Measurements from ENCODE around the gene UNC13C.
"Not testable (repeated sequence)": the region's sequence is repeated elsewhere in the genome, so short reads cannot be mapped to it uniquely, and the experiment has no call there.

Gene UNC13C

GRCh38 chr15:54307926-54308325, 329.7 kb downstream of the UNC13C start:
- no peak for FAIRE-seq

DNA sequence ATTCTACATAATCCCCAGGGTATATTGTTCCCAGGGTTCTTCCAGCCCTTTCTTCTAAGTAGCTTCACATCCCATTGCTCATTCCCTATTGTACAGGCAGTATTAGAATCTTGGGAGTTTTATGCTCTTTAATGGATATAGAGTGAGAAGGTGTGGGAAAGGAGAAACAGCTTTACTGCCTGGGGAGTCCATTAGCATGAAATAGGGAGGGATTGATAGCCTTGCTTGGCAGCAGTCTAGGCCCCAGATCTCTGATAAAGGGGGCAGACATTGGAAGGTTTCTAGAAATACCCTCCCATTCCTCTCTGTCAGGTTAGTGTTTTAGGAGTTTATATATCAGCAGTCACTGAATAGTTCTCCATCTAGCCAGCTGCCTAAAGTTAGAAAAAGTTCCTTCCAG, 334.3 kb downstream of the UNC13C start:
- FAIRE-seq: no peak

DNA sequence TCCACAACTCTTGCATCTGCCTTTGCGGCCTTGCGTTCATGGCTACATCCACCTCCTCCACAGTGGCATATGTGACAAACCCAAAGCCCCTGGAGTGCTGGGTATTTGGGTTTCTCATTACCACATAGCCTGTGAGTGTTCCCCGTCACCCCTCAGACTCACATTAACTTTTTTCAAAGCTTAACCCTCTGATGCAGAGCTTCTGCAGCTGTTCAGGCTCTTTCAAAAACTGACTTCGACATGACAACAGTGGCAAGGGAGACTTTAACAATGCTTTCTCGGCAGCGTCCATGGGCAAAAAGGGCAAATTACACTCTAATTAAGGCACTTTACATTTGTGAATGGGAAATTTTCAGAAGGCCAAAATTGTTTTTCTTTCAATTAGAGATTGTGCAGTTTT, 343.2 kb downstream of the UNC13C start:
- FAIRE-seq: no peak

DNA sequence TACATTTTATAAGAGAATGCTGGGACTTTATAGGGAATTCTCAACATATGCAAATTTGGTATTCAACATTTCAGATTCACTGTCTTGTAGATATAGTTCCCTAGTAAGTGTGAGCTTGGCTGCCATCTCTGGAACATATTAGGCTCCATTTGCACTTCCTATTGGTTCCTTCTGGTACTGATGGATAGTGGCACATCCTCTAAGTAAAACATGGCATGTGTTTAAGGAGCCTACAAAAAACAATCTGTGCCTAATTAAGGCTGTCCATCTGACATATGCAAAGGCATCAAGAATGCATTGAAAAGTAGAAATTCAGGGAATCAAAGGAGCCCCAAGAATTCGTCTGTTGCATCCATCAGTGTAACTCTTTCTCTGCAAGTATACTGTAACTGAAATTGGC, 344.1 kb downstream of the UNC13C start:
- no peak for FAIRE-seq

DNA sequence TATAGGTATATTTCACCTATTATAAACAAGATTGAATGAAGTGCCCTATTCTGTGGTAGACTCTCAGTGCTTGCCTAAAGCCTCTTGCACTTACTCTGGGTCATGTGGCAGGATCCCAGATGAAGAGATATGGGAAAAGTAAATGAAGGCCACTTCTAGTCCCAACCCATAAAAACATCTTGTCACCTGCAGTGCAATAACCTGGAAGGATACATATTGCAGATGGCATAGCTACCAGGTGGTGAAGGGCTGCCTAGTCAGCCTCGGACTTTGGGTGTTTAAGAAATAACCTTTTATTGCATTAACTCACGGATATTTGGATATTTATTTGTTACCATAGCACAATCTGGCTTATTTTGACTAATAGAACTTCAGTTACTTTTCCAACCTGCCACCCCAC, 367.1 kb downstream of the UNC13C start:
- FAIRE-seq: no peak

DNA sequence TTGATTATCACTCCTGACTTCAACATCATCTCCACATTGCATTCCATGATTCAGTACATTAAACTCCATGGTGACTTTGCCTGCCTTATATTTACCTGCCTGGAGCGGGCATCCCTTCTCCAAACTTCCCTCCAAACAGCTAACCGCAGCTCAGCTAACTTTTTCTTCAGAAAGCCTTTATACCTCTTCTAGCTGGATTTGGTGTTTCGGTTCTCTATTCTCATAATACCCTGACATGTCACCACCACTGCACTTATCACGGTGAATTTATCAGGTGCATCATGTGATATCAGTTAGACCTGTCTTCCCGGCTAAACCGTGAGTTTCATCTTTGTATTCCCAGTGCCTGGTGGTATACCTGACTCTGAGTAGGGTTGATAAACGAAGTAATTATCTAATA, 367.6 kb downstream of the UNC13C start:
- FAIRE-seq: no peak

DNA sequence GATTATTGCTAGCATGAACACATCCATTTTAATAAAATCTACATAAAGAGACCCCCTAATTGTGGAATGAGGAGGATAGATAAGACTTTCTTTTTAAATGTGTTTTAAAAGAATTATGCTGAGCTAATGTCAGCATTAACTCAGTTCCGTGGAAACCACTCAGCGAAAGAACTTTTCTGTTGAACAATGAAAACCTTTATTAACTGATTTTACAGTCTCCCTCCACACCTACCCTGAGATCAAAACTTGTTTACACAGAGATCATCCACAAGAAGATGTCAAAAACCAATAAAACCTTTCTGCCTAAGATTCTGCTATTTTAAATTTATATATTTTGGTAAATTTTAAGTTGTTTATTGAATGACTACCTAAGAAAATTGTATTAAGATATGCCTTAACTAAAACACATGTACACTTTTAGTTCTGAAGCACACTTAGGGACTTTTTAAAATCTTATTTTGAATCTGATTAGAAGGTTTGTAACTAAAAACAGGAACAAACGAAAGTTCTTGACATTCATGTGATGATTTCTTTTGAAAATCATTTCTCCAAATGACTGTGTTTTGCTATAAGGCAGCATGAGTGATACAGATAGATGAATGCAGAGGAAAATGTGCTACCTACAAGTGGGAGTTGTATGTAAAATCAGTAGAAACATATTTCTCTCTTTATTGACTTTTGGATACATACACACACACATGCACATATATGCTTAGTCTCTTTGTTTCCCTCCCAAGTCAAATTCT, 369.0 kb downstream of the UNC13C start:
- FAIRE-seq: no peak

DNA sequence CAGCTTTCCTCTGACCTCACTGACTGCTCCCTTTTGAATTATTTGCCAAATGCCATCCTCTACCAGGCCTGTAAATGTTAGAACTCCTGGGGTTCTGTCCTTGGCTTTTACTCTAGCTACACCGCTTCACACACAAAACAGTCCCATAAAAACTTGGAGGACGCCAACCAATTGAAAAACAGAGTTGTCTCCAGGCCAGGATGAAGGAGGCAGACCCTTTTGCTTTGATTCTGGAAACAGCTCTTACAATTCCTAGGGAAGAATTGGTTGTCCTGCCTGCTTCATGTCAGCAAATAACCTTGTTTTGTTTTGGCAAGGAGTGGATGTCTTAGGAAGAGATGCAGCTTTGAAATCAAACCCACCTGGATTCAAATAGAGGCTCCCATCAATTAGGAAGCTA, 375.5 kb downstream of the UNC13C start:
- FAIRE-seq: no peak

GRCh38 chr15:54354341-54354740, 376.1 kb downstream of the UNC13C start:
- FAIRE-seq: no peak

DNA sequence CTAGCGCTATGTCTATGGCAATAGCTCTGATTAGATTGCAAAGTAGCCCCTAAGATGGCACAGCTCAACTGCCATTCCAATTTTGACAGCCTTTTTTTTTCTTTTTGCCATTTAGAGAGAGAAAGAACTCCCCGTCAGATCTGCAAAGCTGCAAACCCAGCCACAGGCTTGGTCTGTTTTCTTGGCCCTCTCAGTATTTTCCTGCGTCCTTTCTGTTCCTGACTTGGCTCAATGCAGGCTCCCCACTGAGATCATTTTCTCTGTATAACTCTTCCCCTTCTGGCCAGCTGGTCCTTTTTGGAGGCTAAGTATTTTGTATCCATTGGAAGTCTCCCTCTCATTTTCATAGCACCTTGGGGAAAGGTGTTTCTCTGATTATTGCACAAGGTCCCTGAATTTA, 386.7 kb downstream of the UNC13C start:
- FAIRE-seq: no peak

DNA sequence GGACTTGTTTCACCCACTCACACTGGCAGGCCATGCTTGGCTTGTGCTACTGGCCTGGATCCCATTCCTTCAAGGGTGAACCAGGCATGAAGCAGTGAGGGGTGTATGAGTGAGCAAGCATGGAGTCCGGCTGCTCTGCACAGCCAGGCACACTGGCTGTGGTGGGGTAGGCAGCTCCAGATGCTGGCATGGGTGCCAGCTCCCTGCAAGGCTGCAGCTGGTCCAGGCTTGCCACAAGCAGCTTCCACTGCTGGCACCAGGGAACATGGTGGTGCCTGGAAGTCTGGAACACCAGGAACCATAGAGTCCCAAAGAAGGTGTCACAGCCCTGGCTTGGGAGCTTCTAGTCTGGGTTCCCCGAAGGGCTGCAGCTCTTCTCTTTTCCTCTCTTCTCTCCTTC, 395.1 kb downstream of the UNC13C start:
- no peak for FAIRE-seq

DNA sequence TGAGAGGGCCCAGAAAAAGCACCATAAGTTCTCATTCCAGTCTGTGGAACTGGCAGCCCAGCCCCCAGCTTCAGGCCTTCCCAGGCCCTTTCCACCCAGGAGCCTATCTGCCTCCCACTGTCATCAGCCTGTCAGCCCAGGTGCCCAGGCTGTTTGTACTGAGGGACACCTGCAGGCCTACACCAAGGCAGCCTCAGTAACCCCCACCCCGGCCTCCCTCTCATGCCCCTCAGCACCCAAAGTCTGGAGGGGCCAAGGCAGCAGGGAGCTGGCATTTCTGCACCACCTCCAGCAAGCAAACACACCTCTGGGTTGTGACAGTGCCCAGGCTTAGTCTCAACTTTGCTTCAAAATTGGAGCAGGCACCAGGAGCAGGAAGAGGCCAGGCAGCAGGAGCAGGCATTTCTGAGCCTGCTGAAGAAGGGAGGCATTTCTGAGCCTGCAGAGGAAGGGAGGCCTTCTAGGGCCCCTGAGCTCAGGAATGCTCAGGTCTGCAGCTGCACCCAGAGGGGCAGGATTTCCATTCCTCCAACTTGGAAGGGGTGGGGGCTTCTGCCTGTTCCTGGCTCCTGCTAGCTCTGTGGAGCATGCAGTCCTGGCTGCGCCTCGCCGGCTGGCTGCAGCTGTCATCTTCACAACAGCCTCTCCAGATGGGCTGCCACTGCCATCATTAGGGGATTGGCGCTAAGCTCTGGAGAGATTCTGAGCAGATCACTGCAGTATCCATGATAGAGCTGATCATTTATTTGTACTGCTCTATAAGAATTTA, 396.1 kb downstream of the UNC13C start:
- FAIRE-seq: no peak

GRCh38 chr15:54387799-54388198, 409.6 kb downstream of the UNC13C start:
- no peak for FAIRE-seq

DNA sequence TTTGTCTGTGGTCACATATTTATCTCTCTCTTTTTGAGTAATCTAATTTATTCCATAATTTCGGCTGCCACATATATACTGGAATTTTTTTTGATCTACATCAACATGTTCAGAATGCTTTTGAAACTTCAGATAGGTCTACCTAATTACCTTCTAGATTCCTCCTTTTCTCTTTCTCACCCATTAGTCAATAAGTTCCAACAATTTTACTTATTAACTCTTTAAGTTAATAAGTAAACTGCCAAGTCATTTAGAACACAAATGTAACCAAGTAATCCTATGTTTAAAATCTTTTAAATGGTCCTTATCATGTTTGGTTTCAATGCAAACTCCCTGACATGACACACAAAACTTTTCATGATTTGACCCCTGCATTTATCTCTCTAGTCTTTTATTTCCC, 410.5 kb downstream of the UNC13C start:
- FAIRE-seq: no peak

- no peak for FAIRE-seq
Observed at GRCh38 chr15:54410481-54410880, 432.2 kb downstream of the UNC13C start.

- no peak for FAIRE-seq
Observed at GRCh38 chr15:54424171-54424570, 445.9 kb downstream of the UNC13C start.

DNA sequence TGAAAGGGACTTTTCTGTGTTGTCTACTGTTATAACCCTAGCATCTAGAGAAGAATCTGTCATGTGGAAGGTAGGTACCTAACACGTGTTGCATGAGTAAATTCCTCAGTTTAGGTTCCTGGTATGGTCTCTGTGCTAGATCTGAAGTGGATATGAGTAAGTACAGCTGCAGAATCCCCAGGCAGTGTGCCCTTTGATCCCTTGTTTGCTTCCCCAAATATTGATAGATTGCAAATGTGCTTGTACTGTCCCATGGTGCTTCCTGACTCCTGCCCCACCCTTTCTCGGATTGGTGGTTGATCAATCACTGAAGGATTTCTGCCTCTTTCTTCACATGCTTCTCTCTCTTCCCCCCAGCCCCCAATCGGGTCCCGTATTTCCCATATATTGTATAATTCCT, 450.4 kb downstream of the UNC13C start:
- FAIRE-seq: no peak

DNA sequence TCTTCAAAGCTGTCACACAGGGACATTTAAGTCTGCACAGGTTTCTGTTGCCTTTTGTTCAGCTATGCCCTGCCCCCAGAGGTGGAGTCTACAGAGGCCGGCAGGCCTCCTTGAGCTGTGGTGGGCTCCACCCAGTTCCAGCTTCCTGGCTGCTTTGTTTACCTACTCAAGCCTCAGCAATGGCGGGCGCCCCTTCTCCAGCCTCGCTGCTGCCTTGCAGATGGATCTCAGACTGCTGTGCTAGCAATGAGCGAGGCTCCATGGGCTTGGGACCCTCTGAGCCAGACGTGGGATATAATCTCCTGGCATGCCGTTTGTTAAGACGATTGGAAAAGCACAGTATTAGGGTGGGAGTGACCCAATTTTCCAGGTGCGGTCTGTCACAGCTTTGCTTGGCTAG, 472.0 kb downstream of the UNC13C start:
- FAIRE-seq: not testable (repeated sequence)

DNA sequence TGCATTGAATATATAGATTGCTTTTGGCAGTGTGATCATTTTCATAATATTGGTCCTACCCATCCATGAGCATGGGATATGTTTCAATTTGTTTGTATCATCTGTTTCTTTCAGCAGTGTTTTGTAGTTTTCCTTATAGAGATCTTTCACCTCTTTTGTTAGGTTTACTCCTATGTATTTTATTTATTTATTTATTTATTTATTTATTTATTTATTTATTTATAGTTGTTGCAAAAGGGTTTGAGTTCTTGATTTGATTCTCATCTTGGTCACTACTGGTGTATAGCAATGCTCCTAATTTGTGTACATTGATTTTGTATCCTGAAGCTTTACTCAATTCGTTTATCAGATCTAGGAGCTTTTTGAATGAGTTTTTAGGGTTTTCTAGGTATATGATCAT, 478.2 kb downstream of the UNC13C start:
- FAIRE-seq: no peak

DNA sequence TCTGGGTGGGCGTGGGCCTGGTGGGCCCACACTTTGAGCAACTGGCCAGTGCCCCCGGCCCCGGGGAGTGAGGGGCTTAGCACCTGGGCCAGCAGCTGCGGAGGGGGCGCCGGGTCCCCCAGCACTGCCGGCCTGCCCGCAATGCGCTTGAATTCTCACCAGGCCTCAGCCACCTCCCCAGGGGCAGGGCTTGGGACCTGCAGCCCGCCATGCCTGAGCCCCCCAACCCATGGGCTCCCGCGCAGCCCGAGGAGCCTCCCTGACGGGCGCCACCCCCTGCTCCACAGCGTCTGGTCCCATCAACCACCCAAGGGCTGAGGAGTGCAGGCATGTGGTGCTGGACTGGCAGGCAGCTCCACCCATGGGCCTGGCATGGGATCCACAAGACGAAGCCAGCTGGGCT, 484.3 kb downstream of the UNC13C start:
- FAIRE-seq: no peak

DNA sequence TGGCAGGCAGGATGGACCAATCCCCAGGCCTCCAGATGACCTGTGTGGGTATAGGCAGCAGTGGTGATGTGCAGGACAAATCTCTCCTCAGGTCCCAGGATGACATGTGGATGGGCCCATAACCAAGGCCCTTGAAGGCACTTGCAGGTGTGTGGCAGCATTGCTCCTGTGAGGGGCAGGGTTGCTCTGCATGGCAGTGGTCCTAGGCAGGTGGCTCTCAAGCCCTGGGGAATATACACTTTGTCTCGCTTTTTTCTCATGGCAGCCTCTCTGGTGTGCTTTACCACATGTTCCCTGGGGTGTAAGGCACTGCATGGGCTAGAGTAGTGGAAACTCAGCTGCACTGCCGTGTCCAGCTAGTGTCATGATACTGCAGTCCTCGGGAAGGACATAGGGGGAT, 503.6 kb downstream of the UNC13C start:
- FAIRE-seq: no peak

DNA sequence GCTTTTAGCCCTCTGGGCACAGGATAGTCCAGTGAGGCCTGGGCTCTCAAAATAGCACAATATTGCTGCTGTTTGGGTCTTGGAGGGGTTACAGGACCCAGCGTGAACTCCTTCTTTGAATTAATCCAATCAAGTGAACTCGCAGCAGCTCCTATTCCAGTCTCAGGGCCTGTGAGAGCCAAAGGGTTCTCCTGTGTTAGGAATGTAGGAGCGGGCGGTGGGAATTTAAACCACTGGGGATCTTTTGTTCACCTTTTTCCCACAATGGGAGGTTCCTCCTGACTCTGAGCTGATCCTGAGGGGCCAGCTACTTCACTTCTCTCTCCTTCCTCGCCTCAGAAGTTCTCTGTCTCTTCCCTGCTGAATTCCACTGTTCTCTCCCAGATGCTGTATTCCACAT, 504.0 kb downstream of the UNC13C start:
- no peak for FAIRE-seq

GRCh38 chr15:54500330-54500729, 522.1 kb downstream of the UNC13C start:
- FAIRE-seq: no peak

DNA sequence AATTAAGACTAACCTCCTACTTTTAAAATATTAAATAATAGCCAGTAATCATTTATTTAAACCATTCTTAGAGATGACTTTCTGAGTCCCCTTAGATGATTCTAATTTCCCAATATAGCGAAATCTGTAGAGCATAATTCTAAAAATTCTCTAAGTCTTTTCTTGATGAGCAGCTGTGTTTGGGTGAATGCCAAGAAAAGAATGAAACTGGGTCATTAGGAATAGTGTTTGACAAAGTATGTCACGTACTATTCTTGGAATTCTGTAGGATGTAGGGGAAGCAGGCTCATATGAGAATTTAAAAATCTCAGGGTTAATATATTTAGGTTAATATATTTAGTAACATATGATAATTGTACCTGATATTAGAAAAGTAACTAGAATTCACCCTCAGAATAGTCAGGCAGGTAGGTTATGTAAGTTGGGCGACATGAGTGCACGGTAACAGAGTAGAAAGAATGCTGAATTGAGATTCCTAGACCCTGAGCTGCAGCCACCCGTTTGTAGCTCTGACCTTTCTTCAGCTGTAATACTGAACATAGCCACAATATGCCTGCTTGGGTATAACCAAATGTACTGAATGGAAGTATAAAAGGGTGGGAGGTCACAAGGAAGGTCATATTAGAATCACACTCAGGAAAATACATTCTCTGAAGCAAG, 524.3 kb downstream of the UNC13C start:
- no peak for FAIRE-seq

Data from endometrium (tissue), 2 donors.